Stimulated activated CD8-positive, alpha-beta memory T cell treated with anti-CD3 and anti-CD28 coated beads, Interleukin-2, amount 100 ng/mL, for 48 hours (primary cell): ENCODE results near the gene IKBKE.

Experiments
- DNase-seq, 2 donors: peaks; one replicate each; pipeline ENCODE4 v3.0.0-alpha.2; 2020; ENCODE audit warnings: low read depth in 2 of 2

IKBKE gene

DNA sequence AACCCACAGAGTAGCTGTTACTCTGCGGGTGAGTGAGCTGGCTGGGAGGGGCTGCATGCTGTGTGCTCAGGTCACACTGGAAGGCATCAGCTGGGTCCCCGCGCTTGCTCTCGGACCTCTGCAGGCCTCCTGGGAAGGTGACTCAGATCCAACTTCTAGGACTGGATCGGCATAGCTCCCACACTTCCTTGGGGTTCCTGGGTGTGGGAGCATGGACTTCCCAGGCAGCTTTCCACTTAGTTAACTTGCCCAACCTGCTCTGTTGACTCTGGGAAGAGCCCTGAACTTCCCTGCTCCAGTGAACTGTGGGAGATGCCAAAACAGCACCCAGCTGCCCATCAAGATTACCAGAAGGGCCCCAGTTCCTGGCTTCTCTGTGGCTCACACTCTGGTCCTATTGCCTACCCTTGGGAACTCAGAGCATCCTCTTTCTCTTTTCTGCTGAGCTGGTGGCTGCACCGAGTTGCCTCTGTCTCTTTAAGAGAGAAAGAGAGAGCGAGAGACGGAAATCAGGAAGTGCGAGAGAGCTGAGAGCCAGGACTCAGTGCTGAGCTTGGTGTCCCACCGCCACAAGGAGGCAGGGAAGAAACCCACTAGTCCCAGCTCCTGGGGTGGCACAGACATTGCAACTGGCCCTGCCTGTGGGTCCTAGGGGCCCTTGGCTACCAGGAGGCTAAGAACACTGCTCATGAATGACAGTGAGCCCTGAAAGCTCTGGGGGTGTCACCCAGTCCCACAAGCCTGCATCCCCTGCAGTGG is at the start of gene IKBKE:
IKBKE (plus strand) TSS at position 544 of the 759 bp plus-strand sequence. CDS start 2,752 bp downstream, outside the sequence.
- no peak for DNase-seq

DNA sequence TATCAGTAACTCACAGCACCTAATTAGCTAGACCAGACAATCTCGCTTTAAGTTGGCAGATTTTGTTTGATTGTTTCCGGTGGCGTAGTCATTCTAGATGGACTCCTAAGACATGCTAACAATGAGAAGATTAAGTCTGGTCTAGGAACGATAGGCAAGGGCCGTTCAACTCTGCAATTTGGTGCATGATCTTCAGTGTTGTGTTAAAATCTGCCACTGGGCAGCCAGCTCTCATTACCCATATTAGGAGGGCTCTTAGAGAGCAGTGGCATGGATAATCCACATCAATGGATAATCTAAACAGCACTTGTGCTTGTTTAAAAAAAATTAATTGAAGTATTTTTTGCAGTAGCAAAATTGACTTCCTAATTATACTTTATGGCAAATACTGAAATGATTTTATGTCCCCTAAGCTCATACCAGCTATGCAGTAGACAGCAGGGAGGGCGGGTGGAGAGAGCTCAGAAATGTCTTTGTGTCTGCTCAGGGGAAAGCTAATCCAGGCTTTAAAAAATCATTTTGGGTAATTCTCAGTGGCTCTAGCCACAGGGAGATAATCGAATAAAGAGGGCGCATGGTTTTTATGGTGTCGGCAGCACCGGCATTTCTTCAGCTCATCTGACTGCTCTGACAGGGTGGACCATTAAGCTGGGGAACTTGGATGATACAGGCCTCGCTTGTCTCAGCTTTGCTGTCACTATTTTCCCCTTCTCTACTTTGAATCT is 48.5 kb upstream of the IKBKE start:
- no peak for DNase-seq

- DNase-seq = no peak
These were observed 47.8 kb upstream of the IKBKE start for GRCh38 chr1:206422525-206422924.

- DNase-seq = no peak
These were observed 43.0 kb upstream of the IKBKE start for GRCh38 chr1:206427291-206427690.

DNA sequence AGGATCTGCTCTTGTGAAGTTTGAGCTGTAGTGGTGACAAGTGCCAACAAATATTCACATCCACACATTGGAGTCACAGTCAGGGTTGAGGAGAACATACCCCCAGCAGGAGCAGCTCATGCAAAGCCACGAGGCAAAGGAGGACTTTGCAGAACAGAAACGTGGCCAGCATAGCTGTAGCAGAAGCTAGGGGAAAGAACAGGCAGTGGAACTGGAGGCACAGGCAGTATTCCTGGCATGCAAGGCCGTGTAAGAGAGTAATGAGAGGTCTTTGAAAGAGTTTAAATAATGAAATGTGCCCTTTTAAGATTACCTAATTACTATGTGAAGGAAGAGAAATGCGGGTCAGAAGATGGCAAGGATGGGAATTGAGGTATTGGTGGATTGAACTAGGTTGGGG is 40.9 kb upstream of the IKBKE start:
- no peak for DNase-seq

DNA sequence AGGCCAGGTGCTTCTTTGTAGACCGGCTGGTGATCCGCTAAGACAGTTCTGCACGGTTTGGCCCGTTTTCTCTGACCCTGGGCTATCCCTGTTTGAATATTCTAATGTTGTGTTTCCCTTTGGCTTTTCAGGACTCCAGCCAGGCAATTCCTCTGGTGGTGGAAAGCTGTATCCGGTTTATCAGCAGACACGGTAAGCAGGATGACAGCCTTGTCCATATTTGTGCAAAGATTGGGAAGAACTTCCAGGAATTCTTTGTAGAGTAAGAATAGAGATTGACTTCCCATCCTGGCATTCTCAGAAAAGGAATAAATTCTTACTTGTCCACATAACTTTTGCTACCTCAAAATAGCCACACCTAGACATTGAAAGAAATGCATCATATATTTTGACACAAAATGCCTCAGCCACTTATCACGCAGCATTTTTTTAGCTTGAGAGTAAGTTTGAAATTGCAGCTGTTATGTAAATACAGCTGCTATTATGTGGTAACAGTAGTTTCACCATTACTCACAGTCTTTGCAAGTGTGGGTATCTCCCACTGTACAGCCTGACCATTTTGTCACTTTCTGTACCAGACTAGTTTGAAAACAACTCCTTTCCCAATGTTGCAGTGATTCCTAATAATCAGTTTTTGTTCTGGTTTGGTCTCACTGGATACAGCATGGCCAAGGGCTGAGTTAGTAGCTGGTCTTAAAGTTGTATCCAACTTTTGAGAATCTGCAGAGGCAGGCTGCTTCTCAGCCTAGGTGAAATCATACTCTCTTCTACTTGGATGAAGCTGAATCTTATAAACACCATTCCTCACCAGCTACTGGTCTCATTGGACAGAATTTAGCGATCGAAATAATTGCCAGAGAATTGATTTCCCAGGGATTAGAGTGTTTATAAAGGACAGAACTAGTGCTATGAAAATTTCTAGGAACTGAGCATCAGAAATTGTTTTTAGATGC is 40.0 kb upstream of the IKBKE start:
- DNase-seq = no peak

- no peak for DNase-seq
These were observed 34.8 kb upstream of the IKBKE start for GRCh38 chr1:206435445-206435844.

DNA sequence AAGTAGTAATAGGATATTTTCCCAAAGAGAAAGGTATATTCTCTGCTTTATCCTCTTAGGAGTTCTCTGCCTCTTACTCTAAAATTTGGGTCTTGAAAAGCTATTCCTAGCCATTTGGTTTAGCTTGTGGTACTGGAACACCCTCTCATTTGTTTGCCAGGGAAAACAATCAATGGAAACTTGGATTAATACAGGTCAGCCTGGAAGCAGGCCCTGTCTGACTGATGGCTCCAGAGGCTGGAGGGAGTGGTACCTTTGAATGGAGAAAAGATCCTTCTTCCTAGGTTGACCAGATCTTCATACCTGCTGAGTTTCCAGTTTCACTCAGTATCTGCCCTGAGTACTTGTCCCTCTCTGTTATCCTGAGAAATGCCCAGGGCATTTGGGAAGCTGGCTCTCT is 31.7 kb upstream of the IKBKE start:
- no peak for DNase-seq

DNA sequence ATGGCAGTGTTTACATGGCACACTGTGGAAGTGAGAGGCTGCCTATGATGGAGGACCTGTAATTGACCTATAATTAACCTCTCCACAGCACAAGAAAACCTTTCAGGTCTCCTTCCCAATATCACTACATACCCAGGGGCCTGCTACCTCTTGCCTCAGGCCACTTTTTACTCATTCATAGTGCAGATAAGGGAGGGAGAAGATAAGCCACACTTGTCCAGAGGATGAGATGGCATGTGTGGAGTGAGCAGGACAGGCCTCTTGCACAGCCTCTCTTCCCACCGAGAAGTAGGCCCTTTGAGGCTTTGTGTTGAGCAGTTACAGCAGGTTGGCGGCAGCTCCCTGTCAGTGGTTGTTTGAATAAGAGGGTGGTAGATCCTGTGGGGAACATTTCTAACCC is 31.1 kb upstream of the IKBKE start:
- no peak for DNase-seq

GRCh38 chr1:206441336-206441967 is 28.8 kb upstream of the IKBKE start:
- no peak for DNase-seq

GRCh38 chr1:206442101-206442500 is 28.2 kb upstream of the IKBKE start:
- peak in 1 of 2 donors; percentile 2 for DNase-seq

DNA sequence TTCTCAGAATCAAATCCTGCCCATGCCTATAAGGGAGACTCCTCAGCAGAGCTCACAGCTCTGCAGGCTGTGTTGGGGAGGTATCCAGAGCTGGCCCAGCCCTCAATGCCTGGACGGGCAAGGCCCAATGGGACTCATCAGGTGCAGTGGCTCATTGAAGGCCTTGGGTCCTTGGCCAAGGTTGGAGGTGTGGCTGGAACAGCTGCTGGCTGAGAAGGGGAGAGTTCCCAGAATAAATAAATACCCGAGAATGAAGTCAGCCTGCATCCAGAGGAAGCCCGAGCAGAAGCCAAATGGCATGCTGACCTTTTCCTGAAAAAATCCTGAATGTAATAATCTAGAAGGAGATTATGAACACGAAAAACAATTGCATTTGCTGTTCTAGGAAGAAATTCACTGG is 25.2 kb upstream of the IKBKE start:
- no peak for DNase-seq

DNA sequence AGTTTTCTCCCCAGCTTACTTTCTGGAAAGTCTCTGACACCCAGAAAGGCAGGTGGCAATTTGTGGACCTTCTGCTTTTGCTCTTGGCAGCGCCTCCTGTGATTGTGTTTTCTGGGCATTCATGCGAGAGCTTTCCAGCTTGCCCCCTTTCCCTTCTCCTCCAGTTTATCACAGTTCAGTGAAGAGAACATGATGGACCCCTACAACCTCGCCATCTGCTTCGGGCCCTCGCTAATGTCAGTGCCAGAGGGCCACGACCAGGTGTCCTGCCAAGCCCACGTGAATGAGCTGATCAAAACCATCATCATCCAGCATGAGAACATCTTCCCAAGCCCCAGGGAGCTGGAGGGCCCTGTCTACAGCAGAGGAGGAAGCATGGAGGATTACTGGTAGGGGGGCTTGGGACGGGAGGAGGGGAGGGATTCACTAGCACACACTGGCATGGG is 24.3 kb upstream of the IKBKE start:
- DNase-seq = no peak

GRCh38 chr1:206446688-206447421 is 23.4 kb upstream of the IKBKE start:
- no peak for DNase-seq

GRCh38 chr1:206447422-206447765 is 22.9 kb upstream of the IKBKE start:
- DNase-seq = no peak

GRCh38 chr1:206447792-206448191 is 22.5 kb upstream of the IKBKE start:
- DNase-seq = no peak

GRCh38 chr1:206448471-206448870 is 21.8 kb upstream of the IKBKE start:
- no peak for DNase-seq

GRCh38 chr1:206449565-206449964 is 20.7 kb upstream of the IKBKE start:
- no peak for DNase-seq

DNA sequence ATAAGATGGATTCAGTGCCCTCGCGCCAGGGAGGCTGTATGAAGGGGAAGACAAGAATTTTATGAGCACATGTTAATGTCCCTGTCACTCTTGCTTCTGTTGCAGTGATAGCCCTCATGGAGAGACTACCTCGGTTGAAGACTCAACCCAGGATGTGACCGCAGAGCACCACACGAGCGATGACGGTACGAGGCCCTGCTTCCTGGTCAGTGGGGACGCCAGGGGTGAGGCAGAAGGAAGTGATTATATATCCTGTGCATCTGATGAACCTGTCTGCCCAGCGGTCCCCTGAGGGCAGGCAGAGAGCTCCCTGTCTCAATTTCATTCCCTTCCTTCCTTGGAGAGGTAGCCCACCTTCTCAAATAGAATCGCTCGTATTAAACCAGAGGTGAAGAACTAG is 20.0 kb upstream of the IKBKE start:
- no peak for DNase-seq

DNA sequence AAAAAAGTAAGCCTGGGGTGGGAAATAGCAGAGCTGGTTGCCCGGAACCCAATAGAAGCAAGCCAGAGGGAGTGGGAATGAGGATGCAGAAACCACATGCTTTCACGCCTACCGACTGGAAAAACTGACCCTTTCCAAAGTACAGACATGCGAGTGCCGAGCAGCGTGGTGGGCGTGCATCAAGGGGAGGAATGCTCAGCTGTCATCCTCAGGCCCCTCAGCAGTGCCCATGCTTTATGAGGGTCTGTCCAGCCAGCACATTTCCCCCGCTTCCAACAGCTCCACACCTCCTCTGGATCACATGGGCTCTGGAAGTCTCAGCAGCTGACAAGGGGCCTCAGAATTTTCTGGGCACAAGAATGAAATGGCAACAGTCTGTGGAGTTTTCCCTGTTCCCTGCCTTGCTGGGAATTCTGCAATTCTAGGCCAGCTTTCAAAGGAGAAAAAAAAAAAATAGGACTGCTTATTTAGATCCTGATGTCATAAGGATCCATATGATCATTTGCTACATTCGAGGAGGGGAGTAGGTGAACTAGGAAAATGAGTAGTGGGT is 19.1 kb upstream of the IKBKE start:
- DNase-seq = no peak

DNA sequence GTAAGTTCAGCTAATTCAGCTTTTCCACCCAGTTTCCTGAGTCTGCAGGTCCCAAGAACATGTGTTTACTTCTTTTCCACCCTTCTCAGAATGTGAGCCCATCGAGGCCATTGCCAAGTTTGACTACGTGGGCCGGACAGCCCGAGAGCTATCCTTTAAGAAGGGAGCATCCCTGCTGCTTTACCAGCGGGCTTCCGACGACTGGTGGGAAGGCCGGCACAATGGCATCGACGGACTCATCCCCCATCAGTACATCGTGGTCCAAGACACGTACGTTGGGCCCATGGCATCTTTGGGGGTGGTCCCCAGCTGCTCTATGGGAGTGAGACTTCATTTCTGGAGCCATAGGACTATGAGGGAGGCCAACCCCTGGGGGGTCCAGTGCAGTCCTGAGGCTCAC is 17.2 kb upstream of the IKBKE start:
- no peak for DNase-seq
